ENCODE results near the gene ASH1L.
"Not testable (repeated sequence)": the region's sequence is repeated elsewhere in the genome, so short reads cannot be mapped to it uniquely, and the experiment has no call there.

ASH1L gene

GRCh38 chr1:155562581-155563376 lies at the start of gene ASH1L:
Gene ASH1L (minus strand): TSS chr1:155562803. CDS start chr1:155521519, 41,284 bp downstream.
- peak within 1 kb of the TSS; percentile 95 for H3K4me3 ChIP-seq (ENCODE audit: low read depth, low read length)
- H3K9ac ChIP-seq (ENCODE audit: low read depth, low read length), result peak within 1 kb of the TSS; percentile 98
- H3K4me1 ChIP-seq (ENCODE audit: control insufficient read depth, insufficient read depth, low read length), result no peaks in the 10 kb centered on the region
- no peaks in the 10 kb centered on the region for H3K9me3 ChIP-seq (ENCODE audit: control insufficient read depth, insufficient read depth, low read length)
- H3K36me3 ChIP-seq (ENCODE audit: control insufficient read depth, insufficient read depth, low read length), result no peaks in the 10 kb centered on the region
- no peaks in the 10 kb centered on the region for H3K27me3 ChIP-seq (ENCODE audit: control insufficient read depth, insufficient read depth, low read length)

- H3K9me3 ChIP-seq (ENCODE audit: control insufficient read depth, insufficient read depth, low read length); H3K27me3 ChIP-seq (ENCODE audit: control insufficient read depth, insufficient read depth, low read length); H3K4me1 ChIP-seq (ENCODE audit: control insufficient read depth, insufficient read depth, low read length); H3K9ac ChIP-seq (ENCODE audit: low read depth, low read length): not testable (repeated sequence)
- Histone ChIP-seq H3K4me3 (ENCODE audit: low read depth, low read length) (peak overlapping the region; percentile 87), H3K36me3 (ENCODE audit: control insufficient read depth, insufficient read depth, low read length) (peaks cover 12% of the 10 kb centered on the region)
Observed at GRCh38 chr1:155610257-155610647, 47.6 kb upstream of the ASH1L start.

GRCh38 chr1:155609515-155610256 lies 47.1 kb upstream of the ASH1L start, which contains the start of gene MSTO1:
Gene MSTO1 (plus strand): TSS chr1:155610218. CDS start chr1:155610249, 31 bp downstream.
- H3K4me1 ChIP-seq (ENCODE audit: control insufficient read depth, insufficient read depth, low read length), result no peaks in the 10 kb centered on the region

GRCh38 chr1:155608888-155609225 lies 46.3 kb upstream of the ASH1L start:
- no peak overlapping the region for H3K9ac ChIP-seq (ENCODE audit: low read depth, low read length)
- no peak overlapping the region for H3K4me3 ChIP-seq (ENCODE audit: low read depth, low read length)
- no peaks in the 10 kb centered on the region for H3K4me1 ChIP-seq (ENCODE audit: control insufficient read depth, insufficient read depth, low read length)
- no peaks in the 10 kb centered on the region for H3K27me3 ChIP-seq (ENCODE audit: control insufficient read depth, insufficient read depth, low read length)
- peaks cover 12% of the 10 kb centered on the region for H3K36me3 ChIP-seq (ENCODE audit: control insufficient read depth, insufficient read depth, low read length)
- no peaks in the 10 kb centered on the region for H3K9me3 ChIP-seq (ENCODE audit: control insufficient read depth, insufficient read depth, low read length)

More at GRCh38 chr1:155609515-155610256, 47.1 kb upstream of the ASH1L start, which contains the start of gene MSTO1:
- peaks cover 12% of the 10 kb centered on the region for H3K36me3 ChIP-seq (ENCODE audit: control insufficient read depth, insufficient read depth, low read length)
- peak within 1 kb of the TSS; percentile 87 for H3K4me3 ChIP-seq (ENCODE audit: low read depth, low read length)
- H3K9ac ChIP-seq (ENCODE audit: low read depth, low read length), result peak within 1 kb of the TSS; percentile 87
- H3K27me3 ChIP-seq (ENCODE audit: control insufficient read depth, insufficient read depth, low read length), result no peaks in the 10 kb centered on the region
- H3K9me3 ChIP-seq (ENCODE audit: control insufficient read depth, insufficient read depth, low read length), result no peaks in the 10 kb centered on the region

- Histone ChIP-seq H3K9me3 (ENCODE audit: control insufficient read depth, insufficient read depth, low read length) (no peaks in the 10 kb centered on the region), H3K36me3 (ENCODE audit: control insufficient read depth, insufficient read depth, low read length) (peaks cover 7% of the 10 kb centered on the region), H3K4me1 (ENCODE audit: control insufficient read depth, insufficient read depth, low read length) (no peaks in the 10 kb centered on the region), H3K9ac (ENCODE audit: low read depth, low read length) (no peak overlapping the region), H3K27me3 (ENCODE audit: control insufficient read depth, insufficient read depth, low read length) (no peaks in the 10 kb centered on the region), H3K4me3 (ENCODE audit: low read depth, low read length) (no peak overlapping the region)
Observed at GRCh38 chr1:155607708-155608107, 45.1 kb upstream of the ASH1L start.

- H3K9me3 ChIP-seq (ENCODE audit: control insufficient read depth, insufficient read depth, low read length); H3K4me1 ChIP-seq (ENCODE audit: control insufficient read depth, insufficient read depth, low read length): not testable (repeated sequence)
Observed at GRCh38 chr1:155599828-155600572, 37.4 kb upstream of the ASH1L start.

GRCh38 chr1:155598842-155599331 lies 36.3 kb upstream of the ASH1L start:
- peak overlapping the region; percentile 22 for H3K4me3 ChIP-seq (ENCODE audit: low read depth, low read length)
- peak overlapping the region; percentile 9 for H3K9ac ChIP-seq (ENCODE audit: low read depth, low read length)

More at GRCh38 chr1:155599828-155600572, 37.4 kb upstream of the ASH1L start:
- not testable (repeated sequence) for H3K4me3 ChIP-seq (ENCODE audit: low read depth, low read length); H3K27me3 ChIP-seq (ENCODE audit: control insufficient read depth, insufficient read depth, low read length); H3K36me3 ChIP-seq (ENCODE audit: control insufficient read depth, insufficient read depth, low read length); H3K9ac ChIP-seq (ENCODE audit: low read depth, low read length)

GRCh38 chr1:155596864-155597263 lies 34.3 kb upstream of the ASH1L start:
- H3K4me3 ChIP-seq (ENCODE audit: low read depth, low read length), result no peak overlapping the region
- H3K9ac ChIP-seq (ENCODE audit: low read depth, low read length), result no peak overlapping the region
- no peaks in the 10 kb centered on the region for H3K36me3 ChIP-seq (ENCODE audit: control insufficient read depth, insufficient read depth, low read length)
- H3K9me3 ChIP-seq (ENCODE audit: control insufficient read depth, insufficient read depth, low read length), result no peaks in the 10 kb centered on the region
- no peaks in the 10 kb centered on the region for H3K27me3 ChIP-seq (ENCODE audit: control insufficient read depth, insufficient read depth, low read length)
- peaks cover 10% of the 10 kb centered on the region for H3K4me1 ChIP-seq (ENCODE audit: control insufficient read depth, insufficient read depth, low read length)

More at GRCh38 chr1:155598842-155599331, 36.3 kb upstream of the ASH1L start:
- no peaks in the 10 kb centered on the region for H3K36me3 ChIP-seq (ENCODE audit: control insufficient read depth, insufficient read depth, low read length)
- no peaks in the 10 kb centered on the region for H3K27me3 ChIP-seq (ENCODE audit: control insufficient read depth, insufficient read depth, low read length)
- H3K4me1 ChIP-seq (ENCODE audit: control insufficient read depth, insufficient read depth, low read length), result peaks cover 10% of the 10 kb centered on the region
- no peaks in the 10 kb centered on the region for H3K9me3 ChIP-seq (ENCODE audit: control insufficient read depth, insufficient read depth, low read length)

- H3K4me1 ChIP-seq (ENCODE audit: control insufficient read depth, insufficient read depth, low read length); H3K27me3 ChIP-seq (ENCODE audit: control insufficient read depth, insufficient read depth, low read length); H3K4me3 ChIP-seq (ENCODE audit: low read depth, low read length): not testable (repeated sequence)
Observed at GRCh38 chr1:155595877-155596474, 33.4 kb upstream of the ASH1L start.

GRCh38 chr1:155591770-155592169 lies 29.2 kb upstream of the ASH1L start:
- Histone ChIP-seq H3K9ac (ENCODE audit: low read depth, low read length) (no peak overlapping the region), H3K36me3 (ENCODE audit: control insufficient read depth, insufficient read depth, low read length) (no peaks in the 10 kb centered on the region), H3K27me3 (ENCODE audit: control insufficient read depth, insufficient read depth, low read length) (no peaks in the 10 kb centered on the region), H3K9me3 (ENCODE audit: control insufficient read depth, insufficient read depth, low read length) (no peaks in the 10 kb centered on the region), H3K4me1 (ENCODE audit: control insufficient read depth, insufficient read depth, low read length) (no peaks in the 10 kb centered on the region), H3K4me3 (ENCODE audit: low read depth, low read length) (no peak overlapping the region)

More at GRCh38 chr1:155595877-155596474, 33.4 kb upstream of the ASH1L start:
- H3K36me3 ChIP-seq (ENCODE audit: control insufficient read depth, insufficient read depth, low read length); H3K9ac ChIP-seq (ENCODE audit: low read depth, low read length); H3K9me3 ChIP-seq (ENCODE audit: control insufficient read depth, insufficient read depth, low read length): not testable (repeated sequence)

Data from iPS-15b (cell line).